SW480 (cell line): ENCODE measurements around the gene CTH.
"Not testable (repeated sequence)": the region's sequence is repeated elsewhere in the genome, so short reads cannot be mapped to it uniquely, and the experiment has no call there.

Experiments
- DNase-seq: peaks from one replicate; pipeline ENCODE4 v3.0.0-alpha.2; 2016; ENCODE audit warnings: low spot score

Gene CTH

GRCh38 chr1:70409136-70409535 is 1.9 kb upstream of the CTH start:
- no peak for DNase-seq

GRCh38 chr1:70411360-70411844 is 334 bp downstream of the CTH start:
- no peak for DNase-seq

- DNase-seq, result no peak
These were observed 4.8 kb downstream of the CTH start for GRCh38 chr1:70415882-70416281.

GRCh38 chr1:70418973-70419734 is 8.1 kb downstream of the CTH start:
- not testable (repeated sequence) for DNase-seq

- DNase-seq, result no peak
These were observed 9.3 kb downstream of the CTH start for GRCh38 chr1:70420320-70420719.

- no peak for DNase-seq
These were observed 15.4 kb downstream of the CTH start for GRCh38 chr1:70426154-70427131.

- DNase-seq, result no peak
These were observed 16.9 kb downstream of the CTH start for GRCh38 chr1:70427976-70428375.

GRCh38 chr1:70429219-70429618 is 18.2 kb downstream of the CTH start:
- DNase-seq, result no peak

GRCh38 chr1:70429757-70430156 is 18.7 kb downstream of the CTH start:
- DNase-seq, result peak; percentile 9

- DNase-seq, result no peak
These were observed 20.2 kb downstream of the CTH start for GRCh38 chr1:70431317-70431716.

GRCh38 chr1:70431874-70432273 is 20.8 kb downstream of the CTH start:
- no peak for DNase-seq

GRCh38 chr1:70434253-70434859 is 23.3 kb downstream of the CTH start:
- DNase-seq, result no peak

- DNase-seq, result no peak
These were observed 25.7 kb downstream of the CTH start for GRCh38 chr1:70436622-70437251.

GRCh38 chr1:70438529-70438928 is 27.5 kb downstream of the CTH start:
- no peak for DNase-seq

GRCh38 chr1:70440642-70441391 is 29.7 kb downstream of the CTH start:
- no peak for DNase-seq

GRCh38 chr1:70441392-70442035 is 30.4 kb downstream of the CTH start:
- no peak for DNase-seq

- DNase-seq, result no peak
These were observed 31.4 kb downstream of the CTH start for GRCh38 chr1:70442490-70442889.

- no peak for DNase-seq
These were observed 32.7 kb downstream of the CTH start for GRCh38 chr1:70443739-70444138.

GRCh38 chr1:70449049-70449448 is 38.0 kb downstream of the CTH start:
- DNase-seq, result no peak

- DNase-seq, result not testable (repeated sequence)
These were observed 41.3 kb downstream of the CTH start for GRCh38 chr1:70452164-70452939.
